ENCODE results near the gene CHST7.

- no peak for TF ChIP-seq MXI1 (IDR thresholded peaks at IDR 0.05; ENCODE audit: borderline replicate concordance, low read depth, low read length)
- no peak for TF ChIP-seq EP300 (IDR thresholded peaks at IDR 0.05; ENCODE audit: low read depth in 2 of 2, low read length in 2 of 2)
- TF ChIP-seq EP300 (CRISPR knock-in tag; IDR thresholded peaks at IDR 0.05; ENCODE audit: borderline replicate concordance): no peak
- TF ChIP-seq MAFG (CRISPR knock-in tag; IDR thresholded peaks at IDR 0.05): no peak
- TF ChIP-seq CTCF (CRISPR knock-in tag; IDR thresholded peaks at IDR 0.05): no peak
- no peak for TF ChIP-seq POLR2A (IDR thresholded peaks at IDR 0.05; ENCODE audit: insufficient read depth in 1 of 2, low read depth in 2 of 2, low read length in 2 of 2)
- TF ChIP-seq, protein P1, sequence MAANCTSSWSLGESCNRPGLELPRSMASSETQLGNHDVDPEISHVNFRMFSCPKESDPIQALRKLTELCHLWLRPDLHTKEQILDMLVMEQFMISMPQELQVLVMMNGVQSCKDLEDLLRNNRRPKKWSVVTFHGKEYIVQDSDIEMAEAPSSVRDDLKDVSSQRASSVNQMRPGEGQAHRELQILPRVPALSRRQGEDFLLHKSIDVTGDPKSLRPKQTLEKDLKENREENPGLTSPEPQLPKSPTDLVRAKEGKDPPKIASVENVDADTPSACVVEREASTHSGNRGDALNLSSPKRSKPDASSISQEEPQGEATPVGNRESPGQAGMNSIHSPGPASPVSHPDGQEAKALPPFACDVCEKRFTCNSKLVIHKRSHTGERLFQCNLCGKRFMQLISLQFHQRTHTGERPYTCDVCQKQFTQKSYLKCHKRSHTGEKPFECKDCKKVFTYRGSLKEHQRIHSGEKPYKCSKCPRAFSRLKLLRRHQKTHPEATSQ (CRISPR knock-in tag; IDR thresholded peaks at IDR 0.05; ENCODE audit: borderline replicate concordance): no peak
- TF ChIP-seq ZNF614 (CRISPR knock-in tag; IDR thresholded peaks at IDR 0.05; ENCODE audit: borderline replicate concordance): no peak
- TF ChIP-seq SUZ12 (IDR thresholded peaks at IDR 0.05; ENCODE audit: low read depth, low read length): no peak
- TF ChIP-seq JDP2 (CRISPR knock-in tag; IDR thresholded peaks at IDR 0.05; ENCODE audit: borderline replicate concordance): no peak
- TF ChIP-seq CCAR2 (optimal IDR thresholded peaks at IDR 0.05; ENCODE audit: low read depth, low read length): no peak
- no peak for TF ChIP-seq SIN3A (IDR thresholded peaks at IDR 0.05; ENCODE audit: borderline replicate concordance, low read depth, low read length)
Measured at GRCh38 chrX:46617906-46618305, 44.3 kb downstream of the CHST7 start.

Measured in HepG2 (cell line).